ENCODE results near the gene PHACTR1. TPM values are rescaled to one million over a fixed set of nuclear protein-coding genes. Genes with fewer than 3 reads are reported as not detected.

PHACTR1 gene
- total RNA-seq, 2 experiments from 2014 or later: 0.11 TPM; not detected in 1

GRCh38 chr6:13147376-13147775, 430.8 kb downstream of the PHACTR1 start:
- DNase-seq: no peak
- Mint-ChIP-seq H3K27me3 (no peaks in the 10 kb centered on the region), H3K4me3 (no peak overlapping the region), H3K27ac (no peak overlapping the region), H3K4me1 (ENCODE audit: low read depth) (no peaks in the 10 kb centered on the region), H3K36me3 (ENCODE audit: low read depth) (no peaks in the 10 kb centered on the region), H3K9me3 (no peaks in the 10 kb centered on the region)
- no peak for ATAC-seq
- intact Hi-C loops (cut with micrococcal nuclease): no loop called here
- no peak for TF ChIP-seq CTCF (IDR thresholded peaks at IDR 0.05)
- ChIA-PET POLR2A (interaction anchor here (1.2 kb wide), 1 partner anchor 468 kb away, joined by 4 read pairs; the partner anchor contains the start of gene NOL7), CTCF (no interaction called here)

GRCh38 chr6:13147782-13148181, 431.2 kb downstream of the PHACTR1 start:
- Mint-ChIP-seq H3K27me3 (no peaks in the 10 kb centered on the region), H3K27ac (no peak overlapping the region), H3K36me3 (ENCODE audit: low read depth) (no peaks in the 10 kb centered on the region), H3K9me3 (no peaks in the 10 kb centered on the region), H3K4me3 (no peak overlapping the region), H3K4me1 (ENCODE audit: low read depth) (no peaks in the 10 kb centered on the region)
- no peak for ATAC-seq
- POLR2A ChIA-PET: interaction anchor here (1.2 kb wide), 1 partner anchor 467 kb away, joined by 4 read pairs; the partner anchor contains the start of gene NOL7
- CTCF ChIA-PET: no interaction called here
- no peak for TF ChIP-seq CTCF (IDR thresholded peaks at IDR 0.05)
- intact Hi-C loops (cut with micrococcal nuclease): no loop called here
- DNase-seq: no peak

GRCh38 chr6:13152764-13153163, 436.2 kb downstream of the PHACTR1 start:
- no peaks in the 10 kb centered on the region for H3K36me3 Mint-ChIP-seq (ENCODE audit: low read depth)
- ATAC-seq (no peak), DNase-seq (no peak)
- intact Hi-C loops (cut with micrococcal nuclease): no loop called here
- H3K27me3 Mint-ChIP-seq: no peaks in the 10 kb centered on the region
- ChIA-PET POLR2A (no interaction called here), CTCF (no interaction called here)
- H3K9me3 Mint-ChIP-seq: no peaks in the 10 kb centered on the region
- no peak overlapping the region for H3K4me3 Mint-ChIP-seq
- no peaks in the 10 kb centered on the region for H3K4me1 Mint-ChIP-seq (ENCODE audit: low read depth)
- no peak for TF ChIP-seq CTCF (IDR thresholded peaks at IDR 0.05)
- H3K27ac Mint-ChIP-seq: no peak overlapping the region

GRCh38 chr6:13156381-13156780, 439.8 kb downstream of the PHACTR1 start:
- no peak for TF ChIP-seq CTCF (IDR thresholded peaks at IDR 0.05)
- no peak overlapping the region for H3K4me3 Mint-ChIP-seq
- H3K27ac Mint-ChIP-seq: no peak overlapping the region
- H3K27me3 Mint-ChIP-seq: no peaks in the 10 kb centered on the region
- ChIA-PET CTCF (interaction anchor here (1.2 kb wide), 1 partner anchor 10 kb away, joined by 3 read pairs; no protein-coding TSS in a partner anchor), POLR2A (no interaction called here)
- H3K36me3 Mint-ChIP-seq (ENCODE audit: low read depth): no peaks in the 10 kb centered on the region
- no peaks in the 10 kb centered on the region for H3K9me3 Mint-ChIP-seq
- ATAC-seq (no peak), DNase-seq (no peak)
- intact Hi-C loops (cut with micrococcal nuclease): no loop called here
- no peaks in the 10 kb centered on the region for H3K4me1 Mint-ChIP-seq (ENCODE audit: low read depth)

- intact Hi-C loops (cut with micrococcal nuclease): no loop called here
These were observed 440.7 kb downstream of the PHACTR1 start for GRCh38 chr6:13157293-13157692.

More at GRCh38 chr6:13157293-13157692, 440.7 kb downstream of the PHACTR1 start:
- POLR2A ChIA-PET: no interaction called here
- no peak for ATAC-seq
- DNase-seq: no peak
- no peaks in the 10 kb centered on the region for H3K4me1 Mint-ChIP-seq (ENCODE audit: low read depth)
- no peaks in the 10 kb centered on the region for H3K27me3 Mint-ChIP-seq
- CTCF ChIA-PET: interaction anchor here (1.2 kb wide), 1 partner anchor 11 kb away, joined by 3 read pairs; no protein-coding TSS in a partner anchor
- H3K9me3 Mint-ChIP-seq: no peaks in the 10 kb centered on the region
- no peak for TF ChIP-seq CTCF (IDR thresholded peaks at IDR 0.05)
- no peaks in the 10 kb centered on the region for H3K36me3 Mint-ChIP-seq (ENCODE audit: low read depth)
- H3K27ac Mint-ChIP-seq: no peak overlapping the region
- H3K4me3 Mint-ChIP-seq: no peak overlapping the region
